ENCODE results near the gene LRRN2.

DNA sequence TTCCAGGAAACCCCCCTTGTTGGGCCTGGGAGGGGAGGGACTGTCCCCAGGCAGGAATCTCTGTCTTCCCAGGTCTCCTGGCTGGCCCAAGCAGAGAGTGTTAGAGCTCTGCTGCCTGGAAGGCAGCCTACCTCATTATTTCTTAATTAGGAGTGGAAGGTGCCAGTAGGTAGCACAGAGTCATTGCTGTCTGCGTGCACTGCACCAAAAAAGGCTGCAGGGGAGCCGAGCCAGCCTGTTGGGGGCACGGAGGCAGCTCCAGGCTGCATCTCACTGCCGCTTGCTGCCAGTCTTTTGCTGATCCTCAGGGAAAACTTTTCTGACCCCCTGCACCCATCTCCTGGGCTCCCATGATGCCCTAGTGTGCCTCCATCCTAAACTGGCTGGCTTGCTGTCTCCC, 58.1 kb downstream of the LRRN2 start:
- TF ChIP-seq RHOXF2B (CRISPR knock-in tag; conservative IDR thresholded peaks at IDR 0.05) (no peak), TCF7 (IDR thresholded peaks at IDR 0.05; ENCODE audit: borderline replicate concordance) (no peak), FOS (IDR thresholded peaks at IDR 0.05; ENCODE audit: extremely low read depth, insufficient read length) (no peak)

All from K562 (cell line).